K562 (cell line): ENCODE measurements around the gene ANKS1A. TPM values are rescaled to one million over a fixed set of nuclear protein-coding genes. Genes with fewer than 3 reads are reported as not detected.

Source experiments
- ARNT ChIP-seq, 2 experiments: fragments of 450-650 bp; IDR thresholded peaks; 2 replicates each; pipeline ENCODE4 v1.6.1; 2016; ENCODE audit warnings: mild to moderate bottlenecking in 1 of 2
- ELF2 ChIP-seq: fragments of 250-450 bp; sonication (Bioruptor Pico); IDR thresholded peaks from 2 replicates; pipeline ENCODE4 v1.5.0; 2021; ENCODE audit warnings: mild to moderate bottlenecking
- MECOM ChIP-seq: fragments of 250-450 bp; sonication (Bioruptor Pico); IDR thresholded peaks from 2 replicates; pipeline ENCODE4 v1.8.0; 2022; ENCODE audit warnings: inconsistent platforms
- PCBP1 ChIP-seq: fragments of 200-400 bp; formaldehyde crosslinking; IDR thresholded peaks from 2 replicates; pipeline ENCODE4 v1.6.1; 2018; ENCODE audit warnings: mild to moderate bottlenecking, low read depth, low read length; ENCODE audit not compliant: poor library complexity, severe bottlenecking
- SMAD1 ChIP-seq: fragments of 150-350 bp; IDR thresholded peaks from 2 replicates; pipeline ENCODE4 v1.6.1; 2014; ENCODE audit warnings: low read length, low read depth; ENCODE audit not compliant: partially characterized antibody
- ZNF431 ChIP-seq: sonication (generic); formaldehyde crosslinking; IDR thresholded peaks from 2 replicates; pipeline ENCODE4 v1.8.0; 2022; ENCODE audit warnings: mild to moderate bottlenecking, missing genetic modification reagents
- polyA plus RNA-seq, 8 experiments: library from polyadenylated mRNA; depleted of rRNA in 4 of 8; stranded (reverse) in 5 of 8; unstranded in 3 of 8; fragments of >200 nt; fragmentation: Nextera tagmentation in 2 of 8; fragmentation: Illumina TruSeq in 1 of 8; extraction: Ambion mirVana in 2 of 8; extraction: Trizol in 1 of 8; gene quantifications; 2 replicates each; pipeline versions ENCODE4 v1.2.1 to v1.2.3, GENCODE V29; 2011 to 2014; ENCODE audit warnings: inconsistent platforms in 1 of 8, missing spikeins in 1 of 8
- total RNA-seq, 7 experiments: library from RNA; depleted of rRNA in 6 of 7; stranded (reverse); fragments of >200 nt in 6 of 7; fragmentation: Illumina TruSeq in 2 of 7; extraction: Trizol in 2 of 7; gene quantifications; 2 replicates each; pipeline versions ENCODE4 v1.2.1 to v1.2.3, GENCODE V29; 2011 to 2021; ENCODE audit warnings: low replicate concordance in 1 of 7
- TF ChIP-seq, protein P1 (sequence below), 2 experiments: fragments of 150-350 bp in 1 of 2; IDR thresholded peaks; 2 replicates each; pipeline ENCODE4 v1.6.1; 2012 to 2016; ENCODE audit warnings: low read depth in 2 of 2, low read length in 2 of 2, mild to moderate bottlenecking in 1 of 2, moderate library complexity in 1 of 2
- TF ChIP-seq, protein P2 (sequence below), 2 experiments: fragments of 450-650 bp; IDR thresholded peaks; 2 replicates each; pipeline ENCODE4 v1.6.1; 2018; ENCODE audit warnings: mild to moderate bottlenecking in 2 of 2, low read depth in 1 of 2; ENCODE audit not compliant: partially characterized antibody in 2 of 2
- TF ChIP-seq, protein P3 (sequence below): sonication (generic); formaldehyde crosslinking; IDR thresholded peaks from 2 replicates; pipeline ENCODE4 v1.8.1; 2023; ENCODE audit warnings: mild to moderate bottlenecking, missing genetic modification reagents

The ANKS1A gene
- total and polyA plus RNA-seq, 9 of the 15 experiments (the other 6 are each of a cell fraction or from before 2014, with no cell fraction given), result 1.1 to 13.8 (median 5.3) TPM

DNA sequence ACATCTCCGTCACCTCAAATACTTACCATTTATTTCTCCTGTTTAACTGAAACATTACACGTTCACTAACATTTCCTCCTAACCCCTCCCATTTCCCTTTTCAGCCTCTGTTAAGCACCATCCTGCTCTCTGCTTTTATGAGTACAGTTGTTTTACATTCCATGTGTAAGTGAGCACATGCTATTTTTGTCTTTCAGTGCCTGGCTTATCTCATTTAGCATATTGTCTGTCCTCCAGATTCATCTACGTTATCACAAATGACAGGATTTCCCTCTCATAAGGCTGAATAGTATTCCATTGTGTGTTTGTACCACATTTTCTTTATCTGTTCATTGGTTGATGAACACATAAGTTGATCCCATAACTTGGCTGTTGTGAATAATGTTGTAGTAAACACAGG, 23.9 kb upstream of the ANKS1A start (continued):
- TF ChIP-seq, protein P1, sequence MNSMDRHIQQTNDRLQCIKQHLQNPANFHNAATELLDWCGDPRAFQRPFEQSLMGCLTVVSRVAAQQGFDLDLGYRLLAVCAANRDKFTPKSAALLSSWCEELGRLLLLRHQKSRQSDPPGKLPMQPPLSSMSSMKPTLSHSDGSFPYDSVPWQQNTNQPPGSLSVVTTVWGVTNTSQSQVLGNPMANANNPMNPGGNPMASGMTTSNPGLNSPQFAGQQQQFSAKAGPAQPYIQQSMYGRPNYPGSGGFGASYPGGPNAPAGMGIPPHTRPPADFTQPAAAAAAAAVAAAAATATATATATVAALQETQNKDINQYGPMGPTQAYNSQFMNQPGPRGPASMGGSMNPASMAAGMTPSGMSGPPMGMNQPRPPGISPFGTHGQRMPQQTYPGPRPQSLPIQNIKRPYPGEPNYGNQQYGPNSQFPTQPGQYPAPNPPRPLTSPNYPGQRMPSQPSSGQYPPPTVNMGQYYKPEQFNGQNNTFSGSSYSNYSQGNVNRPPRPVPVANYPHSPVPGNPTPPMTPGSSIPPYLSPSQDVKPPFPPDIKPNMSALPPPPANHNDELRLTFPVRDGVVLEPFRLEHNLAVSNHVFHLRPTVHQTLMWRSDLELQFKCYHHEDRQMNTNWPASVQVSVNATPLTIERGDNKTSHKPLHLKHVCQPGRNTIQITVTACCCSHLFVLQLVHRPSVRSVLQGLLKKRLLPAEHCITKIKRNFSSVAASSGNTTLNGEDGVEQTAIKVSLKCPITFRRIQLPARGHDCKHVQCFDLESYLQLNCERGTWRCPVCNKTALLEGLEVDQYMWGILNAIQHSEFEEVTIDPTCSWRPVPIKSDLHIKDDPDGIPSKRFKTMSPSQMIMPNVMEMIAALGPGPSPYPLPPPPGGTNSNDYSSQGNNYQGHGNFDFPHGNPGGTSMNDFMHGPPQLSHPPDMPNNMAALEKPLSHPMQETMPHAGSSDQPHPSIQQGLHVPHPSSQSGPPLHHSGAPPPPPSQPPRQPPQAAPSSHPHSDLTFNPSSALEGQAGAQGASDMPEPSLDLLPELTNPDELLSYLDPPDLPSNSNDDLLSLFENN (IDR thresholded peaks at IDR 0.05; ENCODE audit: low read depth in 2 of 2, low read length in 2 of 2), result peak in 1 of 2 experiments; percentile 85; a peak in 1 of 4 replicates
- TF ChIP-seq ARNT (IDR thresholded peaks at IDR 0.05), result peak; percentile 61 to 92; a peak in 3 of 4 replicates
- no peak for TF ChIP-seq ZNF431 (CRISPR knock-in tag)
- TF ChIP-seq, protein P2, sequence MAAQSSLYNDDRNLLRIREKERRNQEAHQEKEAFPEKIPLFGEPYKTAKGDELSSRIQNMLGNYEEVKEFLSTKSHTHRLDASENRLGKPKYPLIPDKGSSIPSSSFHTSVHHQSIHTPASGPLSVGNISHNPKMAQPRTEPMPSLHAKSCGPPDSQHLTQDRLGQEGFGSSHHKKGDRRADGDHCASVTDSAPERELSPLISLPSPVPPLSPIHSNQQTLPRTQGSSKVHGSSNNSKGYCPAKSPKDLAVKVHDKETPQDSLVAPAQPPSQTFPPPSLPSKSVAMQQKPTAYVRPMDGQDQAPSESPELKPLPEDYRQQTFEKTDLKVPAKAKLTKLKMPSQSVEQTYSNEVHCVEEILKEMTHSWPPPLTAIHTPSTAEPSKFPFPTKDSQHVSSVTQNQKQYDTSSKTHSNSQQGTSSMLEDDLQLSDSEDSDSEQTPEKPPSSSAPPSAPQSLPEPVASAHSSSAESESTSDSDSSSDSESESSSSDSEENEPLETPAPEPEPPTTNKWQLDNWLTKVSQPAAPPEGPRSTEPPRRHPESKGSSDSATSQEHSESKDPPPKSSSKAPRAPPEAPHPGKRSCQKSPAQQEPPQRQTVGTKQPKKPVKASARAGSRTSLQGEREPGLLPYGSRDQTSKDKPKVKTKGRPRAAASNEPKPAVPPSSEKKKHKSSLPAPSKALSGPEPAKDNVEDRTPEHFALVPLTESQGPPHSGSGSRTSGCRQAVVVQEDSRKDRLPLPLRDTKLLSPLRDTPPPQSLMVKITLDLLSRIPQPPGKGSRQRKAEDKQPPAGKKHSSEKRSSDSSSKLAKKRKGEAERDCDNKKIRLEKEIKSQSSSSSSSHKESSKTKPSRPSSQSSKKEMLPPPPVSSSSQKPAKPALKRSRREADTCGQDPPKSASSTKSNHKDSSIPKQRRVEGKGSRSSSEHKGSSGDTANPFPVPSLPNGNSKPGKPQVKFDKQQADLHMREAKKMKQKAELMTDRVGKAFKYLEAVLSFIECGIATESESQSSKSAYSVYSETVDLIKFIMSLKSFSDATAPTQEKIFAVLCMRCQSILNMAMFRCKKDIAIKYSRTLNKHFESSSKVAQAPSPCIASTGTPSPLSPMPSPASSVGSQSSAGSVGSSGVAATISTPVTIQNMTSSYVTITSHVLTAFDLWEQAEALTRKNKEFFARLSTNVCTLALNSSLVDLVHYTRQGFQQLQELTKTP (IDR thresholded peaks at IDR 0.05; ENCODE audit: low read depth in 1 of 2, partially characterized antibody in 2 of 2), result peak; percentile 33 to 80
- TF ChIP-seq, protein P3, sequence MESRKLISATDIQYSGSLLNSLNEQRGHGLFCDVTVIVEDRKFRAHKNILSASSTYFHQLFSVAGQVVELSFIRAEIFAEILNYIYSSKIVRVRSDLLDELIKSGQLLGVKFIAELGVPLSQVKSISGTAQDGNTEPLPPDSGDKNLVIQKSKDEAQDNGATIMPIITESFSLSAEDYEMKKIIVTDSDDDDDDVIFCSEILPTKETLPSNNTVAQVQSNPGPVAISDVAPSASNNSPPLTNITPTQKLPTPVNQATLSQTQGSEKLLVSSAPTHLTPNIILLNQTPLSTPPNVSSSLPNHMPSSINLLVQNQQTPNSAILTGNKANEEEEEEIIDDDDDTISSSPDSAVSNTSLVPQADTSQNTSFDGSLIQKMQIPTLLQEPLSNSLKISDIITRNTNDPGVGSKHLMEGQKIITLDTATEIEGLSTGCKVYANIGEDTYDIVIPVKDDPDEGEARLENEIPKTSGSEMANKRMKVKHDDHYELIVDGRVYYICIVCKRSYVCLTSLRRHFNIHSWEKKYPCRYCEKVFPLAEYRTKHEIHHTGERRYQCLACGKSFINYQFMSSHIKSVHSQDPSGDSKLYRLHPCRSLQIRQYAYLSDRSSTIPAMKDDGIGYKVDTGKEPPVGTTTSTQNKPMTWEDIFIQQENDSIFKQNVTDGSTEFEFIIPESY (CRISPR knock-in tag), result no peak
- no peak for TF ChIP-seq ELF2 (CRISPR knock-in tag)
- no peak for TF ChIP-seq PCBP1
- no peak for TF ChIP-seq SMAD1
- TF ChIP-seq MECOM (CRISPR knock-in tag), result no peak
